HG02840 (cell line): ENCODE data around the gene C3orf33.

ENCODE experiments used
- ATAC-seq: cut with Tn5 transposase; IDR thresholded peaks from one replicate; pipeline ENCODE4 v1.9.1; 2021; ENCODE audit warnings: mild to moderate bottlenecking, moderate library complexity, moderate number of reproducible peaks; ENCODE audit not compliant: unreplicated experiment, low FRiP score

Gene C3orf33

DNA sequence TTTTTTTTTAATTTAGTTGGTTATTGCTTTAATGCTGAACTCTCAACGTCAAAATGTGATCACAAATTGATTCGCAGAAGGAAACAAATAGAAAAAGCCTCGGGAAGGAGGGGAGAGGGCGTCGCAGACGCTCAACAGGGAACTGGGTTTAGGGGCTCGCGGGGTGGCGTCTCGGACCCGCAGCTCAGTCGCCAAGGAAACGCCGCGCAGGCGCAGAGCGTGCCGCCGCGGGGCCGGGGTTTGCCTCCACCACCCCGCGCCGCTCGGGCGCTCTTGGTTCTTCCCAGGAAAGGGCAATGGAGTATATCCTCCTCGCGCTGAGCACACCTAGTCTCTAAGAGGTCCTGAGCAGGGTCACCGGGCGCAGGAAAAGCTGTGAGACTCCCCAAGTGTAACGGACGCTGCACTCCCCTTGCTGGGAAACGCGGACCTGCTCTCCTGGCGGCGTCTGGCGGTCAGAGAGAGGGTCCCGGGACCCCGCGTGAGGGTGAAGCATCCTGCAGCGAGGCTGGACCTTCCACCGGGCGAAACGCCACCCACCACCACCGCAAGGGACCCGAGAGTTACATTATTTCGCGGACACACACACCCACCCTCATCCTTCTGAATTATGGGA, 62.0 kb downstream of the C3orf33 start:
- ATAC-seq, result no peak

- no peak for ATAC-seq
These were observed 62.5 kb downstream of the C3orf33 start for GRCh38 chr3:155743606-155744005.

GRCh38 chr3:155742349-155742965, 63.6 kb downstream of the C3orf33 start:
- no peak for ATAC-seq

DNA sequence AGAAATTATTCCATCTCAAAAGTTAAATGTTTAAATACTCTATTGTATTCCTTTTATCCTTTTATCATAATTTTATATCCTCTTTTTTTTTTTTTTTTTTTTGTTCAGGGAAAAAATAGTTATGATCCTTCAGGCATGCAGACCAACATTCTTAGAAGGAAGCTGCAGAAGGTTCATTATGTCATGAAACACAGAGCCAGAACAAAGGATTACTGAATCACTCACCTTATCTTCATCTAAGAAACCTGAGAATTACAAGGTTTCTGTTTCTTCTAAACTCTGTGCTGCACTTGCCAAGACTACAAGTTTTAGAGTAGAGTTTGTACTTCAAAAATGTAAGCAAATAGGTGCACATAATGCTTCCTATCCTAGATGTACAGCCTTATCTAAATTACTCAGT, 64.5 kb downstream of the C3orf33 start:
- ATAC-seq, result no peak

DNA sequence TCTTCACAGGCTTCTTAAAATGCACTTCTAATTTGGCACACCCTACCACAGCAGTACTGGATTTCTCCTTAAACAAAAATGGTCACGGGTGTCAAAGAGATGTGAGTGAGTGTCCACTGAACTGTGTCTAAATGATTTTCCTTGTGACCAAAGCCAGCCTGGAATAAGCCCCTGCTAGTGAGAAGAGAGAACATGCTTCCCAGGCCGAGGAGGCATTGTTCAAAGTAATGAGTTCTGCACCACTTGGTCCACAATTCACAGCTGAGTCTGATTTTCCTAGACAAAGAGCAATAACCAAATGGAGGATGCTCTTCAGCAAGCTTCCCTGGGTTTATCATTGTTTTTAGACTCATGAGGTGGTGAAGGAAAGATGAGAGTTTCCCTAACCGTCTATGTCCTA, 65.0 kb downstream of the C3orf33 start:
- no peak for ATAC-seq

GRCh38 chr3:155739154-155739553, 66.9 kb downstream of the C3orf33 start:
- no peak for ATAC-seq

DNA sequence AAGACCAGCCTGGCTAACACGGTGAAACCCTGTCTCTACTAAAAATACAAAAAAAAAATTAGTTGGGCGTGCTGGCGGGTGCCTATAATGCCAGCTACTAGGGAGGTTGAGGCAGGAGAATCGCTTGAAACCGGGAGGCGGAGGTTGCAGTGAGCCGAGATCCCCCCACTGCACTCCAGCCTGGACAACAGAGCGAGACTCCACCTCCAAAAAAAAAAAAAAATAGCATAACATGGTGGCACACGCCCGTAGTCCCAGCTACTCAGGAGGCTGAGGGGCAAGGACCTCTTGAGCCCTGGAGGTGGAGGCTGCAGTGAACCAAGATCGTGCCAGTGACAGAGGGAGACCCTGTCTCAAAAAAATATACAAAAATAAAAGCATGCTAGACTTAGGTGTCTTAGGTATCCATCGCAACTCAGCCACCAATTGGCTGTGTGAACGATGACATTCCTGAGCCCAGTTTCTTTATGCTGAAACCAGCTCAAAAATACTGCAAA, 67.5 kb downstream of the C3orf33 start:
- no peak for ATAC-seq

GRCh38 chr3:155737844-155738460, 68.1 kb downstream of the C3orf33 start:
- ATAC-seq, result no peak

GRCh38 chr3:155736381-155736780, 69.7 kb downstream of the C3orf33 start:
- ATAC-seq, result no peak

DNA sequence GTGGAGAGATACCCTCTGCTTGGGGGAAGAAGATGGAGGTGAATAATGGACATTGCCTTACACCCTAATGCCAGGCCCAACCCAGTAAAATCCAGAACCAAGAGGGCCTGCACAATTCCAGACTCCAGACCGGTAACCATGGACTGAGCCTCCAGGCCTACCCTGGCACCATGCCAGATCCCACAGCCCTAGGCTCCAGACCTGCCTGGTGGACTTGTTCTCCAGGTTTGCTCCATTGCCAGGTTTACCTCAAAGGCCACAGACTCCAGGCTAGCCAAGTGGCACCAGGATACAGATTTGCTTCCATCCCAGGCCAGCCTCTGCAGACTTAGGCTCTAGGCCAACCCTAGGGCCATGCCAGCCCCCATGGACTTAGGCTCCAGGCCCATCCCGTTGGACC, 75.2 kb downstream of the C3orf33 start:
- no peak for ATAC-seq

DNA sequence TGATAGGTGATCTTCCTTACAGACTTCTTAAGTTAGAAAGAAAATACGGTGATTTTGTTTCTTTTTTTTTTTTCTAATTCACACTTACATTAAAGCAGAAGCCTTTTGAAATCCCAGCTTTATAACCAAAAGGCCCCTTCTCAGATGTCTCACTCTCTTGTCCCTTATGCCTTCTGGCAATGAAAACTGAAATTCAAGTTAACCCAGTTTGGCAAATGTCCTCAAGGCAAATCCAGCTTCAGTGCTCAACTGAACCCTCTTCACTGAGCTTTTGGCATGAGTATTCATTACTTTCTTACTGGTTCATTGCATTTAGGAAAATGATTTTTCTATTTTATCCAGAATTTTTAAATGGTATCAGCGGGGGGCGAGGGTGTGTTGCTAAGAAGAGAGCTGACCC, 78.2 kb downstream of the C3orf33 start:
- ATAC-seq, result no peak

- ATAC-seq, result no peak
These were observed 91.8 kb downstream of the C3orf33 start for GRCh38 chr3:155714295-155714718.
